ENCODE results near the gene ARL2BP.
"Not testable (repeated sequence)": the region's sequence is repeated elsewhere in the genome, so short reads cannot be mapped to it uniquely, and the experiment has no call there.

The ARL2BP gene

GRCh38 chr16:57265850-57266530 lies 20.9 kb downstream of the ARL2BP start:
- no peak for DNase-seq

- no peak for DNase-seq
Measured at GRCh38 chr16:57266531-57267260, 21.6 kb downstream of the ARL2BP start.

DNA sequence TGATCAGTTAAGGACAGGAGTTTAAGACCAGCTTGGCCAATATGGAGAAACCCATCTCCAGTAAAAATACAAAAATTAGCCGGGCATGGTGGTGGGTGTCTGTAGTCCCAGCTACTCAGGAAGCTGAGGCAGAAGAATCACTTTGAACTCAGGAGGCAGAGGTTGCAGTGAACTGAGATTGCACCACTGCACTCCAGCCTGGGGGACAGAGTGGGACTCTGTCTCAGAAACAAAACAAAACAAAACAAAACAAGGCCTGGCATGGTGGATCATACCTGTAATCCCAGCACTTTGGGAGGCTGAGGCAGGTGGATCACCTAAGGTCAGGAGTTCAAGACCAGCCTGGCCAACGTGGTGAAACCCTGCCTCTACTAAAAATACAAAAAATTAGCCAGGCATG lies 22.3 kb downstream of the ARL2BP start:
- DNase-seq = not testable (repeated sequence)

DNA sequence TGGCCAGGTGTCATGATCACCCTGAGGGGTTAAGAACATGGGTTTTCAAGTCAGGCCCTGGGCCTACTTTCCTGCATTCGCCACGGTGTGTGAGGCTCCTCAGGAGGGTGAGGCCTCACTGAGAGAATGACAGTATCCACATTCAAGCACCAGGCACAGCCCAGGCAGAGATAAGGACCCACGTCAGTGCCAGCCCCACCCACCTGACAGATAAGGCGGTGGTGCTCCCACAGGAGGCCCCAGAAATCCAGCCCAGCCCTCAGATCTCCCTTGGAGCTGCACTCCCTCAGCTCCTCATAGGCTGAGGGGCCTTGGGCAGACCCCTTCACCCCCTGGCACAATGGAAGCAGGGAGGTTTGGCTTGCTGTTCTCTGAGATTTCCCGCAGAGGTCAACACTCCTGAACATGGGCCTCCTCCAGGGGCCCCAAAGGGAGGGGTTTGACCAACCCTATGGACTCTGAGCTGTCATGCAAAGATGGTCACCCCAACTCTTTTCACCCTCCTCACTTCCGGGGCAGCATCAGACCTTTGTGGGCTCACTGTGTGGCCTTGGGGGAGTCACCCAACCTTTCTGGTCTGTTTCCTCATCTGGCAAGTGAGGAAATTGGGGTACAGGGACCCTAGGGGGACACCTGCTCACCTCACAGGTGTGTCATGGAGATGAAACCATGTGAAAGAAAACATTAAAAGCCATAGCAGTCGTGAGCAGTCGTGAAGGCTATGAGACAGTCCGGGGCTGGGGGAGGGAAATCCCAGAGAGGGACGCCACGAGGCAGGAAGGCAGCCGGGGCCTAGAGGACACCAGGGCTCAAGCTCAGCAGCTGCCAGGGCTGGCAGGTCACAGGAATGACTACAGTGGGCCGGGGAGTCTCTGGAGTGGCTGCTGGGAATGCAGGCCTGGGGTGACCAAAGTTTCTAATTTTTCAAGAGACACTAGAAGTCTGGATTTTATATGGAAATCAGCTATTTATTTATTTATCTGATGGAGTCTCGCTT lies 24.0 kb downstream of the ARL2BP start:
- DNase-seq = no peak

- no peak for DNase-seq
Measured at GRCh38 chr16:57270221-57271062, 25.4 kb downstream of the ARL2BP start.

GRCh38 chr16:57271063-57271345 lies 25.9 kb downstream of the ARL2BP start:
- no peak for DNase-seq

DNA sequence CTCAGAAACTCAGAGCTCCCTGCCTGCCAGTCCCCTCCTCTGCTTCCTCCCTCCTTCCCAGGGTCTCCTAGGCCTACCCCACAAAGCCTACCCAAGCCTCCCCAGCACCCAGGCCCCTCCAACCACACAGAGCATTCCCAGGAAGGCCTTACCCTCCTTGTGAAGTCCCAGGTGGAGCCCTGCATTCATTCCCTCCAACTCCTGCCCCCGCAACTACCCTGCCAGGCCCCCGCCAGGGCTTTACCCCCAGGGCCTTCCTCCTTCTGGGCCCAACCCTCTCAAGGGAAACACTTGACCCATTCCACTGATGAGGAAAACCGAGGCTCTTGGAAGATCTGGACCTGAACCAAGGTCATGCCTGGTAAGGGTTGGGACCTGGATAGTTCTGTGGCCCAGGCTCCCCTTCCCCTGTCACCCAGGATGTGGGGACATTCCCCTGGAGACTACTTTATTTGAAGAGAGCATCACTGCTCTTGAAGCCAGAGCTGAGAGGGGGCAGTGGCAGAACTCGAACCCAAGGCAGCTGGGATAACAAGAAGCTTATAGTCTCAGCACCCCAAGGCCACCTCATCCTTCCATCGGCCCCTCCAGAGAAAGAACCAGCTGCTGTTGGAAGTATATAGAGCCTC lies 26.9 kb downstream of the ARL2BP start:
- DNase-seq = no peak

GRCh38 chr16:57273359-57273758 lies 28.3 kb downstream of the ARL2BP start:
- no peak for DNase-seq

- DNase-seq = no peak
Measured at GRCh38 chr16:57273826-57274225, 28.8 kb downstream of the ARL2BP start.

- not testable (repeated sequence) for DNase-seq
Measured at GRCh38 chr16:57275946-57276345, 30.9 kb downstream of the ARL2BP start.

DNA sequence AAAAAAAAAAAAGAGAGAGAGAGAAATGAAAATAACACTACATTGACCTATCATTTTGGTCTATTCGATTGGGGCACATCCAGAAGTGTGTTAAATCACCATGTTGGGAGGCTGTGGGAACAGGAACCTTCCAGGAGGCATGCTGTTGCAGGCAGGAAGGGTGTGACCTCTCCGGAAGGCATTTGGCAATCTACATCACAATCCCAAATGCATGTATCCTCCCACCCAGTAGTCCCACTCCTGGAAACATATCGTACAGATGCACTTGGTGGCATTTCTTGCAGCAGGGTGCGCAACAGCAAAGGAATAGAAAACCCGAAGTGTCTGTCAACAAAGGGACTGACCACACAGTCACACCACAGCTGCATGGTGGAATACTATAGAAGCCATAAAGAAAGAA lies 31.5 kb downstream of the ARL2BP start:
- no peak for DNase-seq

DNA sequence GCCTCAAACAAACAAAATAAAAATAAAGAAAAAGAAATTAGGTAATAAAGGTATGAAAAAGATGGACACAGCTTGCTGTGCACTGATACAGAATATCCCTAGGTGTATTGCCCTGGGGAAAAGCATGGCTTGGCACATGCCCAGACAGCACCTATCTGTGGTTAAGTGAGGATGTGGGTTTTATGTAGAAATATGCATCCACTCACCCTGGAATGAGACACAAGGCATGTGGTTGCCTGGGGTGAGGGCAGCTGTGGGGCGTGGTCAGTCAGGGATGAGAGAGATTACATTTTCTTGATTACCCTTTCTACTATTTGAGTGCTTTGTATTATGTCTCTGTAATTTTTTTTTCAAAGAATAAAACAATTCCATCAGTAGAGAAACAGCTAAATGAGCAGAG lies 32.5 kb downstream of the ARL2BP start:
- DNase-seq = no peak

DNA sequence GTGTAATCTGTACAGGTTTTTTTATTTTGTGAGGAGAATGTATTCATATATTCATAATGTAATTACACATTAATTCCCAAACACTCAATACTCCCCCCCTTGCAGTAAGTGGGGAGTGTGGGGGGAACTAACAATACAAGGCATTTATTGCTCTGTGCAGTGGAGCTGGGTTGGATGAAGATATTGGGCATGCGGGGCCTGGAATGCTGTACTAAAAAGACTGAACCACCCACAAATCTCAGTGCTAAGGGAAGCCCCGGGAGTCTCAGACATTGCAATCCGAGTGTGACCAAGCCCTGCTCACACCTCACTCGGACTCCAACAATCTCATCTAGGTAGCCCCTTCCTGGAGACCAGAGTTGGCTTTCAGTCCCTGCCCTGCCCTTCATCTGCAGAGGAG lies 33.4 kb downstream of the ARL2BP start:
- DNase-seq = no peak

DNA sequence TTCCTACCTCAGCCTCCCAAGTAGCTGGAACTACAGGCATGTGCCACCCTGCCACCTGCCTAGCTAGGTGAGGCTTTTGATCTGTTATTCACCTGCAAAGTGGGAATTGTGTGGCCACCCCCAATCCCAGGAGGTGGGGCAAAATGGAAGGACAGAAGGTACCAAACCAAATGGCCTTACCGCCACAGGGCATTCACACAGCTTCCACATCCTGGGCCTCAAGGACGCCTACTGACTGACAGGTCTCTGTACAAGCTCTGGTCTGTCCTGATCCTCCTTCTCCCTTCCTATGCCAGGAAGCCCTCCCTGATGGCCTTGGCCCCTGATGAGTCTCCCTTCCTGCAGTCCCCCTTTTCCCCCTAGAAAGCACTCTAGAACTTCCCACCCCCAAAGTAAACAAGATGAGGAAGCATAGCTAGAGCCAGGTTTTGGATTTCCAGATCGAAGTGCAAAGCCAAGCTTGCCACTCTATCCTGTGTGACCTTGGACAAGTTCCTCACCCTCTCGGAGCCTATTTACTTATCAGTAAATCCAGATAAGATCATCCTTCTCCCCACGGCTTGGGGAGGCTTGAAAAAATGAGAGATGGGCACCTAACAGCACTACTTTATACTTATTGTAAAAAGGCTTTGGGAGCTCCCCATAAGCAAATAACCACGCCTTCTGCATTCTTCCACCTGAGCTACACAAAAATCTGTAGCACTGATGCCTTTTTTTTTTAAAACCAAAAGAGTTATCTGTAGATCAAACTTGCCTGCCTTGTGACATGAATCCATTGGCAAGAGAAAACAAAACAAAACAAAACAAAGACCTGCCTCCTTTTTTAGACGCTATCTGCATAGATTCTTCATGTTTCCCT lies 35.0 kb downstream of the ARL2BP start:
- no peak for DNase-seq

DNA sequence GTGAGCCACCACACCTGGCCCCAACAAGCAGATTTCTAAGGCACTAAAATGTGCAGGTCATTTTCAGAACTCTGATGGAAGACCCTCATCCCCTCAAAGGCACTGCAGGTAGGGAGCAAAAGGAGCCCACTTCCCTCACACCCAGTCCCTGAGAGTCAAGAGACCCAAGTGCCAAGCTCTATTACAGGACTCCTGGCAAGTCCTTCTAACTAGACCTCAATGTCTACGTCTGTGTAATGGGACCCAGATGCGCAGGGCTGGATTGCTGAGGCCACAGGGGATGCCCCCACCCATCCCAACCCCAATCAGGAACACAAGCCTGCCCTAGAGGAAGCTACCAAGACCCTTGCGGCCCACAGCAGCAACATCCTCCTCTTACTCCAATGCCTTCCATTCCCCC lies 36.7 kb downstream of the ARL2BP start:
- DNase-seq = no peak

DNA sequence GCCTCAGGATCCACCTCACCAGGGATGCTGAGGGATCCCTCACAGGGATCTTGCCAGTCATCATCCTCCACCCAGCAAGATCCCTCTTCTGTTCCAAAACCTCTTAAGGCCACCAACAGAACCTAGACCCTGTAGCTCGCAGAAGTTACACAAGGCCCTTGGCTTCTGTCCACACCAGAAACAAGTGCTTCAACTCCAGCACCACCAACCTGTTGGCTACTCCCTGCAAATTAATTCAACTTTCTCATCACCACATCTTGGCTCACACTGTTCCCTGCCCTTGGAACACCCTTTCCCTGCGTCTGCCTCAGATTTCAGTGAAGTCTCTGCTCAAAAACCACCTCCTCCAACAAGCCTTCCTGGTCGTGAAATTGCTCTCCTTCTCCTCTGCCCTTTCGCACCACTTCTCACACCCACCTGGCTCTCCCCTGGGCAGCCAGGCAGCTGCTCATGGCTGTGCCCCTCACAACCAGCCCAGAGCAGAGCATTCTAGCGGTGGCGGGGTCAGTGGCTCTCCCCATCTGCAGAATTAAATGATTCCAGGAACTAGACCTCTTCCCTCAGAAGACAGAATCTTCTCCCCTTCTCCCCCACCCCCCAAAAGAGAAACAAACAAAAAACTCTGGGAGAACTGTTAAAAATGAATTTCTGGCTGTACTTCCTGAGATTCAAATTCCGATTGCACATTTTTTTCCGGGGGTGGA lies 37.6 kb downstream of the ARL2BP start:
- no peak for DNase-seq

GRCh38 chr16:57283214-57283958 lies 38.3 kb downstream of the ARL2BP start:
- DNase-seq = no peak

DNA sequence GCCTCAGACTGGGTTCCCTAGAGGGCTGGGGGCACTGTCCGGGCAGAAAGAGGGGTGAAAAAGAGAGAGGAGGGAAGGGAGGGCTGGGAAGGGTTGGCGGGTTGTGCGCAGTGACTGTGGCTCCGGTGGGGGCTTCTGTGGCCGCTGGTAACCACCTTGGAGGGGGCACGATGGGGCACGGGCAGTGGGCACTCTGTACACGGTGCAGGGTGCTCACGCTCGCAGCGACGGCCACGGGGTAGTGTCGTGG lies 38.8 kb downstream of the ARL2BP start:
- no peak for DNase-seq

DNA sequence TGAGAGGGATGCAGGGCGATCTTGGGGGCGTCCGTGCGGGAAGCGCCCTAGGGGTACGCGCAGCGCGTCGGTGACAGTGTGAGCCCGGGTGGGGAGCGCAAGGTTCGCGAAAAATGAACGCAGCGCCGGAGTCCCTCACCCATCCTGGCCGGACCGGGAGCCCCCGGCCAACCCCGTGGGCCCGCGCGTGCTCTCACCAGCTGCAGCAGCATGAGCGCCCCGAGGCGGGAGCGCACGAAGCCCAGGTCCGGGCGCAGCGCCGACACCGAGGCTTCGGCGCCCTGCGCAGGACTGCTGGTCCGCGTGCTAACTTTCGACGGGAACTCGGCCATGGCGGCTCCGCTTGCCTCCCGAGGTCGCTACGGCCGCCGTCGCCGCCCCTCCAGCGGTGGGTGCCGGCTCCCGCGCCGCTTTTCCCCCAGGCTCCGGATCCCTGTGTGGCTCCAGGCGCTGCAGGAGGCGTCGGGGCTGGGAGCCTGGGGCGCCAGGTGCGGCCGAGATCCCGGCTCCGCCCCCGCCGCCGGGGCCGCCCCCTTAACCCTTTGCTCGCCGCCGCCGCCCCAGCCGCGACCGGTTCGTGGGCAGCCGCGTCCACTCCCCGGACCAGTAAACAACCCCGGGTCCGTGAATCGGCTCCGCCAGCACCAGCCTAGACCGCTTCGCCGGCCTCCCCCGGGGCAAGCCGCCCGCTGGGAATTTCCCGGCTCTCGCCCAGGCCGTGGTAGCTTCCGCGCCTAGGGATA lies 39.3 kb downstream of the ARL2BP start, which contains the start of gene PLLP:
Gene PLLP (minus strand): TSS at position 464 of the 743 bp plus-strand sequence. CDS start 132 bp downstream, at position 332.
- DNase-seq = peak; percentile 30
